MV-4-11 (cell line): ENCODE measurements around the gene MEIS3.
A peak's percentile ranks its signal among the peaks of the same experiment; 100 is the strongest.

Experiments
- DNase-seq: peaks from one replicate; lab custom pipeline; 2025; lab: John Stamatoyannopoulos, UW

Gene MEIS3

DNA sequence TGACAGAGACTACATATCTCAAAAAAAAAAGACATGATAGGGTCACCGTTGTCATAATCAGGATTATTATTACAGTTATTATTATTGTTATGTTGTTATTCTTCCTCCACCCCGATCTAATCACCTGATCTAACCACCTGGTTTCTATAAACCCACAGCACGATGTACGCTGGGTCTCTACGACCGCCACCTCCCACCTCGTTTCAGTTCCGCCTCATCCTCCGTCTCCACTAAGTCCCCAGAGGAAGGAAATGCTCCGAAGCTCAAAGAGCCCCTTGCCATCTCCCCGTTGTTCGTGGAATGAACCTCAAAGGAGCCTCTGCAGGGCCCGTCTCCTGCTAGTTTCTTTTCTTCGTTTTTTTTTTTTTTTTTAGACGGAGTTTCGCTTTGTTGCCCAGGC lies 15.9 kb upstream of the MEIS3 start:
- DNase-seq = peak; percentile 72

DNA sequence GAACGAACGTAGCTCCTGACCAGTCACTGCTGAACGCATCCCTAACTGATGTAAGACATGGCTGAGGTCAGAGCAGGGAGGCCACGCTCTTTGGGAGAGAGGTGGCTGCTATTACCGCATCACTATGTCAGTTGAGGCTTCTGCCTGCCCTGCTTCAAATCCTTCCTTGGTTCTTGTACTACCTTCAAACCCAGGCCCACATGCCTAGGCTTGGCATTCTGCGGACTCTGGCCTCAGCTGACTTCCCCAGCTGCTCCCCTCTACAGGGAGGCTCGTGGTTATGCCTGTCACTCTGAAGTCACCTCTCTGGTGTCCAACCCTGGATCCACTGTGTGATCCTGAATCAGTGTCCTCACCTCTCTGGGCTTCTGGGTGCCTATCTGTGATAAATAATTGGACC lies 14.8 kb upstream of the MEIS3 start:
- DNase-seq = no peak

DNA sequence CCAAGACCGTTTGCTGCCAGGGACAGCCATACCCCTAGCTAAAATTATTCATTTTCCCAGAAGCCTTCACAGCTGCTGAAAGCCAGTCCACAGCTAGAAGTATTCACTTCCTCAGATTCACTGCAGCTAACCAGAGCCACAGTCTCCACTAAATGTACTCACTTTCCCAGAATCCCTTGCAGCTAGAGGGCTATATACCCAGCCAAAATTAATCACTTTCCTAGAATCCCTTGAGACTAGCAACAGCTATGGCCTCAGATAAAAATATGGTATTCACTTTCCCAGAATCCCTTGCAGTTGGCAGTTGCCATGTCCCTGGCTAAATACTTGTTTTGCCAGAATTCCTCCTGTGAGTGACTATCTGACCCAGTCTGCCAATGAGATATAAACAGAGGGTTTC lies 13.8 kb upstream of the MEIS3 start:
- peak; percentile 95 for DNase-seq

GRCh38 chr19:47432499-47432898 lies 13.2 kb upstream of the MEIS3 start:
- no peak for DNase-seq

DNA sequence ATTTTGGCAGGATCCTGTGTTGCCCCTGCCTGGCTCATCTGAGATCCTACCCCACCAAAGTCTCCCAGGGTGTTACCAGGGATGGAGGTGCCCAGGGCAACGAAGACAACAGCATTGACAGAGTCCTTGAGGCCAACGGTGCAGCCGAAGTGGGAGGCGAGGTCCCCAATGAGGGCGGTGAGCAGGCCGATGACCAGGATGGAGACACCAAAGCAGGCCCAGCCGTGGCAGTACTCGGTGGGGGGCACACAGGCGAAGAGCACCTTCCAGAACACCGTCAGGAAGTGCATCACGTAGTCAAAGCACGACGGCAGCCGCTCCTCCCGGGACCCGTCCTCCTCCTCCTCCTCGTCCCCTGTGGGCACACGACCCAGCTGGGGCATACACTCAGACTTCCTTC lies 12.8 kb upstream of the MEIS3 start:
- no peak for DNase-seq

GRCh38 chr19:47430041-47430802 lies 10.9 kb upstream of the MEIS3 start:
- DNase-seq = no peak

GRCh38 chr19:47429140-47429793 lies 9.9 kb upstream of the MEIS3 start:
- no peak for DNase-seq

DNA sequence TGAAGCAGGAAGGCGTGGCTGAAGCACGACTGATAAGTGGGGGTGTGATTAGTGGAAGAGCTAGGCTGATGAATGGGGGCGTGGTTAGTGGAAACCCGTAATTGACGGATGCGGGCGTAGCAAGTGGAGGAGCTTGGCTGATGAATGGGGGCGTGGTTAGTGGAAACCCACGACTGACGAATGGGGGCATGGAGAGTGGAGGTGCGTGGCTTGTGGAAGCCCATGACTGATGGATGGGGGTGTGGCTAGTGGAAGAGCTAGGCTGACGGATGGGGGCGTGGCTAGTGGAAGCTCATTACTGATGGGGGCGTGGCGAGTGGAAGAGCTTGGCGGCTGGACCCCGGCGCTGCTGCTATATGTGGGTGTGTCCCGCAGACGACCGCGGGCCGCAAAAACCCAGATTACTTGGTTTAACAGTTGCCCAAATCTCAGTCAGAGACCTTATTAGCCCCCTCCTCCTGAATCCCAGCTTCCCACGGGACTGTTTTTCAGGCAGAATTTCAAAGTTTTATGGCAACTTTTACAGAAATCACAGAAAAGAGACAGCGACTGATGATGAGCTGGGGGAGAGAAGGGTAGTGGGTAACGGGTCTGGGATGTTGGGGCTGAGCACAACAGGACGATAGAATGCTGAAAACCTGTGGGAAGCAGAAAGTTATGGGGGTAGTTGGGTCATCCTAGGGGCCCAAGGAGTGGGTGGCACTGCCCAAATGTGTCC lies 9.0 kb upstream of the MEIS3 start:
- peak; percentile 96 for DNase-seq

- peak; percentile 28 for DNase-seq
Measured at GRCh38 chr19:47427241-47428176, 8.2 kb upstream of the MEIS3 start.

DNA sequence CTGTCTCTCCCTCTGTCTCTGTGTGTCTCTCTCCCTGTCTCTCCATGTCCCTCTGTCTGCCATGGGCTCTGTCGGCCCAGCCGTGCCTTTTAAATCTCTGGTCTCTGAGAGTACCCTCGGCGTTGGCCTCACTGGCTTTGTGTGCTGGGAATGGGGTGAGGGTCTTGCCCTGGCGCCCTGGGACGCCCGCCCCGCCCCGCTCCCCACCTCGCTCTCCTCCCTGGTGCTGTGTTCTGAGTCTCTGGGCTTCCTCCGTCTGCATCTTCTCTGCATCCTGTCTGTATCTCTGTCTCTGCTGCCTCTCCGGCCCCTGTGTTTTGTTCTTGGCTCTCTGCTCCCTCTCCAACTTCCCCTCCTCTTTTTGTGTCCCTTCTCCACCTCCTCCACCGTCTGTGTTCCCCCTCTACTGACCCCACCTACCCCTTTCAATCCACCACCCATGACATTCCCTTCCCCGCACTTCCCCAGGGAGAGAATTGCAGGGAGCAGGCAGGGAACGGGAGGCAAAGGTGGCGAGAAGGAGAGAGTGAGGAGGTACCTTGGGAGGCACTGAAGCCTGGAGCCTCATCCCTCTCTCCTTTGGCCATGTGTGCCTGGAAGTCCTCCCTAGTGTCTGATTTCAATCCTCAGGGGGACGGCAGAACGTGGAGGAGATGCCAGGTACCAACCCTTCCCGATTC lies 4.0 kb upstream of the MEIS3 start:
- DNase-seq = no peak

DNA sequence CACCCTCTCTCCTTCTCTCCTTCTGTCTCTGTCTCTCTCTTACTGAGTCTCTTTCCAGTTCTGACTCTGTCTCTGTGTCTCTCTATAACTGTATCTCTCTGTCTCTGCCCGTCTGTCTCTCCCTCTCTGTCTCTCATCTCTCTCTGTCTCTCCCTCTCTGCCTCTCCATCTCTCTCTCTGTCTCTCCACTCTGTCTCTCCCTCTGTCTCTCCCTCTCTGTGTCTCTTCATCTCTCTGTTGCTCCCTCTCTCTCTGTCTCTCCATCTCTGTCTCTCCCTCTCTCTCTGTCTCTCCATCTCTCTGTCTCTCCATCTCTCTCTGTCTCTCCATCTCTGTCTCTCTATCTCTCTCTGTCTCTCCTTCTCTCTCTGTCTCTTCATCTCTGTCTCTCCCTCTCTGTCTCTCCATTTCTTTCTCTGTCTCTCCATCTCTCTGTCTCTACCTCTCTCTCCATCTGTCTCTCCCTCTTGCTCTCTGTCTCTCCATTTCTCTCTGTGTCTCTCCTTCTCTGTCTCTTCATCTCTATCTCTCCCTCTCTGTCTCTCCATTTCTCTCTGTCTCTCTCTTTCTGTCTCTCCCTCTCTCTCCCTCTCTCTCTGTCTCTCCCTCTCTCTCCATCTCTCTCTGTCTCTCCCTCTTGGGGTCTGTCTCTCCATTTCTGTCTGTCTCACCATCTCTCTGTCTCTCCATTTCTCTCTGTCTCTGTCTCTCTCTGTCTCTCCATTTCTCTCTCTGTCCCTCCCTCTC lies 3.3 kb upstream of the MEIS3 start:
- DNase-seq = no peak

GRCh38 chr19:47421844-47422395 lies 2.6 kb upstream of the MEIS3 start:
- no peak for DNase-seq

DNA sequence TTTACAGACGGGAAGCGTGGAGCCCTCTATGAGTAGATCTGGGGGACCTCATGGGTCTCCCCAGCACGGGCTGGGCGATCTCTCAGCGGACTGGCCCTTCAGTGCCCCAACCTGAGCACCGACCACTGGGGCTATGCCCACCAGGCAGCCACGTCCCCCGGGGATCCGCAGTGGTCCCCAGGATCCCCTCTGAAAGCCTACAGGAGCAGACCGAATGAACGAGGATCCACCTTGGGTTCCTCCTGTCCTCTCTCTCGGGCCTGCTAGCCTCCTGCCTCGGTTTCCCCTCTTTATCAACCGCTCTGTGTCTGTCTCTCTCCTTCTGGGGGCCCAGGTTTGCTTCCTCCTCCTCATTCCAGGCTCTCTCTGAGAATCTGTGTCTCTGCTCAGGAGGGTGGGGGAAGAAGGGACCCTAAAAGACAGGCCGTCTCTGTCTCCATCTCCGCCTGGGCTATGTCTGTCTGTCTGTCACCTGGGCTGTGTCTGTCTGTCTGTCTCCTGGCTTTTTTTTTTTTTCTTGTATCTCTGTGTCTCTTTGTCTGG lies 2.0 kb upstream of the MEIS3 start:
- no peak for DNase-seq

GRCh38 chr19:47419789-47420188 lies 462 bp upstream of the MEIS3 start:
- DNase-seq = no peak

- DNase-seq = no peak
Measured at GRCh38 chr19:47418692-47419029, 666 bp downstream of the MEIS3 start.

DNA sequence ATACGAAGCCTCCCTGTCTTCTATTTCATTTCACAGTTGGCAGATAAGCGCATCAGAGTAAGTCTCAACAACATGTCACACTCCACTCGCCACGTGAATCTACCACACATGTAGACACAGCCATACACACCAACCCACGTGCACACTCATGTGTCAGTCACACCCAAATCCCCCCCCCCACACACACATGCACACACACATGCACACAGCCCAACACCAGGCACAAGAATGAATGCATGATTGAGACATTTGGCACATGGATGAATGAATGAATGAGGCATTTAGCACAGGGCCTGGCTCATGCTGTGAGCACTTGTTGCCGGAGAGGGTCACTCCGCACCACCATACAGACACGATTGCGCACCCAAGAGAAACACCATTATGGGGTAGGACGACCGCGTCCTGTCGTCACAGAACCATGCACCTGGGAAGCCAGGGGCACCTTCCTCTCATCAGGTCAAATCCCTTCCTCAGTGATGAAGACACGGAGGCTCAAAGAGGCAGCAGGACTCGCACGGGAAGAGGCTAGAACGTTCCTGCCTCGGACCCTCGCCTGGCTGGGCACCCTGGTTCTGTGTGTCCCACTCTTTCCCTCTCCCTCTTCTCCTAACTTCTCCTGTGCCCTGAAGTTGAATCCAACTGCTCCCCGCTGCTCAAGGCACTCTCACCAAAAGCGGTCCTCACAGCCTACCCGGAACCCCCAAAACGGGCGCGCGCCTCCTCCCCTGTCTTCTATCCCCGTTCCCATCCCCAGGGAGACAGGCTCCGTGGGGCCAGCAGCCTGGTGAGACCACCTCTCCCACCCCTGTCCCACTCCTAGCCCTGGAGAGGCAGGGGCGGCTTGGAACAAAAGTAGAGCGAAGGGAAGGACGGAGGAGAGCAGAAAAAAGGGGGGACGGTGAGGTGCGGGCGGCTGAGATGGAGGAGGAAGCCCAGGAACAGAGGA lies 1.3 kb downstream of the MEIS3 start:
- no peak for DNase-seq

DNA sequence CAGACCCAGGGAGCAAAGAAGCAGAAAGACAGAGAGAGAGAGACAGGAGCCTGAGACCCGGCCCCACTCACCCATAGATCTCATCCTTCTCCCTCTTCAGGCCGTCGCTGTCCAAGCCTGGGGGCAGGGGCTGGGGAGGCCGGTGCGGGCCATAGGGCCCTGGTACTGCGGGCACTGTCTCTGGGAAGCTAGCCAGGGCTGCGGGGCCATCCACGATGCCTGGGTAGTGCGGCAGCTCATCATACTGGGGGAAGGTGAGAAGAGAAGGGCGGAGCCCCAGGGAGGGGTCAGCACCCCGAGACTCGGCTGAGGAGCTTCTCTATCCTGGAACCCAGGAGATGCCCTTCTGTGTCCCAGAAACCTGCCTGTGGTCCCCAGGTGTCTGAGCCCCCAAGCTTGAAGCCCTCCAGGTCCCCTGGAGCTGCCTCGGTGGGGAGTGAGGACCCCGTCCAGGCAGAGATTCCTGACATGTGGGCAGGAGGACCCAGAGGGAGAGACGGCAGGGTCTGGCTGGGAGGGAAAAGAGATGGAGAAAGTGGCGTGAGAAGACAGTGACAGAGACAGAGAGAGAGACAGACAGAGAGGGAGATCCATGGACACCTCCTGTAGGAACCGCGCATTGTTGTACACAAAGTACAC lies 2.1 kb downstream of the MEIS3 start:
- no peak for DNase-seq

DNA sequence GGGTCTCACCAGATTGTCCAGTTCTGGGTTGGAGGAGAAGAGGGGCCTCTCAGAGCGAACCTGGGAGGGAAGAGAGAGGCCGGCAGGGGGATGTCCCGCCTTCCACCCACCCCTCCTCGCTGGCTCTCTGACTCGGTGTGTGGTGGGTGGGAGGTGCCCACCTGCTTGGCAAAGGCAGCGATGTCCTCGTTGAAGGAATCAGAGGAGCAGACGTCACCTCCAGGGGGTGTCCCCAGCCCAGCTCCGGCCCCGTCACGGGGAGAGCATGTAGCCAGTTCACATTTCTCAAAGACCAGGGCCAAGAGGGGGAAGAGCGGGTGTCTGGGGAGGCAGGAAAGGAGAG lies 2.7 kb downstream of the MEIS3 start:
- DNase-seq = no peak
